ENCODE measurements around the gene GNG7. TPM values are rescaled to one million over a fixed set of nuclear protein-coding genes. Genes with fewer than 3 reads are reported as not detected.
"Not testable (repeated sequence)": the region's sequence is repeated elsewhere in the genome, so short reads cannot be mapped to it uniquely, and the experiment has no call there.

GNG7 gene
- total RNA-seq, 4 donors from 2014 or later: 2.1 to 4.3 (median 3.0) TPM

DNA sequence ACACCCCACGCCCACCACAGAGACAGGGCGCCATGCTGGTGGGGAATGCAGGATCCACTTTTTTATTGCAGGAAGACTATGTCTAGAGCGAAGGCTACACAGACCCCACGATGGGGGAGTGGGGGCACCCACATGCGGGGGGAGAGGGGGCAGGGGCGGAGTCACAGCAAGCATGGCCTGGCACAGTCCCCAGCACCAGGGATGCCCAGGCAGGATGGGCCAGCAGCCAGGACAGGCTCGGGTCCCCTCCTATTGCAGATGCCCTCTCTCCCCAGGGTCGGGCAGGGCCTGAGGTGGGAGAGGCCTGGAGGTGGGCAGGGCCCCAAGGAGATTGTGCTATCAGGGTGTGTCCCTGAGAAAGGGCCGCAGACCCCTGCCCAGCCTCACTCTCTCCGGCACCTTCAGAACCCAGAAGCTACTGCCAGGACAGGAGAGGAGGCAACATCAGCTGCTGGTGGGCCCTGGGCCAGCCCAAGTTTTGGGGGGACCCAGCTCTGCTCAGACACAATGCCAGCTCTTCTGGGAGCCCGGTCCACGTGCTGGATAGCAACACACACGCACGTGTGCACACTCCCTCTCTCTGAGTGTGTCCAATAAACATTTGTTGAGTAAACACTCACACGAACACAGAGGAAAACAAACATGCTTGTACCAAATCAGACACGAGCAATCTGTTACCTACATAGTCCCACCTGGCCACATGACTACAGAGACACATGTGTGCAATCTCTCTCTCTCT lies 12.2 kb upstream of the GNG7 start:
- Histone ChIP-seq H3K4me3 (no peak overlapping the region), H3K27ac (no peak overlapping the region), H3K9me3 (peaks cover 7% of the 10 kb centered on the region), H3K4me1 (no peaks in the 10 kb centered on the region), H3K27me3 (peaks cover 11% of the 10 kb centered on the region), H3K36me3 (no peaks in the 10 kb centered on the region)
- TF ChIP-seq POLR2A (IDR thresholded peaks at IDR 0.05) (no peak), POLR2AphosphoS5 (IDR thresholded peaks at IDR 0.05) (no peak), EP300 (IDR thresholded peaks at IDR 0.05) (no peak), CTCF (IDR thresholded peaks at IDR 0.05) (no peak)
- no peak for DNase-seq (ENCODE audit: low spot score in 2 of 2)
- 88% methylated on average over 14 of the region's 16 CpGs for WGBS

DNA sequence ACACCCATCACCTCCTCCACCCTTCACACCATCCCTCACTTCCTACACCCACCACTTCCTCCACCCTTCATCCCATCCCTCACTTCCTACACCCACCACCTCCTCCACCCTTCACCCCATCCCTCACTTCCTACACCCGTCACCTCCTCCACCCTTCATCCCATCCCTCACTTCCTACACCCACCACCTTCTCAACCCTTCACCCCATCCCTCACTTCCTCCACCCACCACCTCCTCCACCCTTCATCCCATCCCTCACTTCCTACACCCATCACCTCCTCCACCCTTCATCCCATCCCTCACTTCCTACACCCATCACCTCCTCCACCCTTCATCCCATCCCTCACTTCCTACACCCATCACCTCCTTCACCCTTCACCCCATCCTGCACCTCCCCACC lies 11.6 kb upstream of the GNG7 start:
- 78% methylated on average over 1 of the region's 1 CpG for WGBS
- not testable (repeated sequence) for H3K4me1 ChIP-seq; DNase-seq (ENCODE audit: low spot score in 2 of 2); H3K4me3 ChIP-seq; H3K36me3 ChIP-seq; H3K27ac ChIP-seq; H3K9me3 ChIP-seq
- peaks cover 11% of the 10 kb centered on the region for H3K27me3 ChIP-seq

DNA sequence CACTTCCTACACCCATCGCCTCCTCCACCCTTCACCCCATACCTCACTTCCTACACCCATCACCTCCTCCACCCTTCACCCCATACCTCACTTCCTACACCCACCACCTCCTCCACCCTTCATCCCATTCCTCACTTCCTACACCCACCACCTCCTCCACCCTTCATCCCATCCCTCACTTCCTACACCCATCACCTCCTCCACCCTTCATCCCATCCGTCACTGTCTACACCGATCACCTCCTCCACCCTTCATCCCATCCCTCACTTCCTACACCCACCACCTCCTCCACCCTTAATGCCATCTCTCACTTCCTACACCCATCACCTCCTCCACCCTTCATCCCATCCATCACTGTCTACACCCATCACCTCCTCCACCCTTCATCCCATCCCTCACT lies 10.7 kb upstream of the GNG7 start:
- not testable (repeated sequence) for H3K27ac ChIP-seq; H3K4me3 ChIP-seq; DNase-seq (ENCODE audit: low spot score in 2 of 2); H3K4me1 ChIP-seq; H3K36me3 ChIP-seq; H3K9me3 ChIP-seq
- H3K27me3 ChIP-seq: peaks cover 11% of the 10 kb centered on the region
- 90% methylated on average over 3 of the region's 3 CpGs for WGBS

DNA sequence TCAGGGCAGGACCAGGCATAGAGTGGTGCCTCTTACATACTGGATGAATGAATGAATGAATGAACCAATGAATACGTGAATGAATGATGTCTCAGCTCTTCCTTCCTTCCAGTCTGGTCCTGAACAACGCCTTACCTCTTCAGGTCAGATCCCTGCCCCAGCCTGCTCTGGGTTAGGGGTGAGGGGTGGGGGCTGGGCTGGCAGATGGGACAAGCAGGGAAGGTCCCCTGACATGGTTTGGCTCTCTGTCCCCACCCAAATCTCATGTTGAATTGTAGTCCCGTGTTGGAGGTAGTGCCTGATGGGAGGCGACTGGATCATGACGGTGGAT lies 9.3 kb upstream of the GNG7 start:
- no peak for TF ChIP-seq POLR2A (IDR thresholded peaks at IDR 0.05)
- TF ChIP-seq EP300 (IDR thresholded peaks at IDR 0.05): no peak
- TF ChIP-seq CTCF (IDR thresholded peaks at IDR 0.05): no peak
- no peak for TF ChIP-seq POLR2AphosphoS5 (IDR thresholded peaks at IDR 0.05)
- WGBS: 80% methylated on average over 5 of the region's 5 CpGs
- peaks cover 11% of the 10 kb centered on the region for H3K27me3 ChIP-seq
- no peaks in the 10 kb centered on the region for H3K4me1 ChIP-seq
- H3K4me3 ChIP-seq: no peak overlapping the region
- no peak for DNase-seq (ENCODE audit: low spot score in 2 of 2)
- no peaks in the 10 kb centered on the region for H3K36me3 ChIP-seq
- no peak overlapping the region for H3K27ac ChIP-seq
- peaks cover 7% of the 10 kb centered on the region for H3K9me3 ChIP-seq

- Histone ChIP-seq H3K27me3 (peaks cover 9% of the 10 kb centered on the region), H3K4me3 (no peak overlapping the region), H3K4me1 (no peaks in the 10 kb centered on the region), H3K36me3 (no peaks in the 10 kb centered on the region), H3K27ac (no peak overlapping the region), H3K9me3 (peaks cover 7% of the 10 kb centered on the region)
- DNase-seq (ENCODE audit: low spot score in 2 of 2): no peak
- WGBS: 70% methylated on average over 17 of the region's 17 CpGs
- TF ChIP-seq POLR2AphosphoS5 (IDR thresholded peaks at IDR 0.05) (no peak), CTCF (IDR thresholded peaks at IDR 0.05) (no peak), POLR2A (IDR thresholded peaks at IDR 0.05) (no peak), EP300 (IDR thresholded peaks at IDR 0.05) (no peak)
Observed at GRCh38 chr19:2711172-2711874, 8.8 kb upstream of the GNG7 start.

DNA sequence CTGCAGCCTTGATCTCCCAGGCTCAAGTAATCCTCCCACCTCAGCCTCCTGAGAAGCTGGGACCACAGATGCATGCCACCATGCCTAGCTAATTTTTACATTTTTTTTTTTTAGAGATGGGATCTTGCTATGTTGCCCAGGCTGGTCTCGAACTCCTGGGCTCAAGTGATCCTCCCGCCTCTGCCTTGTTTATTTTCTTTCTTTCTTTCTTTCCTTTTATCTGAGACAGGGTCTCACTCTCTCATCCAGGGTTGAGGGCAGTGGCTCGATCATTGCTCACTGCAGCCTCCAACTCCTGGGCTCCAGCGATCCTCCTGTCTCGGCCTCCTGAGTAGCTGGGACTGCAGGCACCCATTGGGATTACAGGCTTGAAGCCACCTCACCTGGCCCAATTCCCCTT lies 3.8 kb upstream of the GNG7 start:
- no peak for TF ChIP-seq POLR2A (IDR thresholded peaks at IDR 0.05)
- no peak for TF ChIP-seq CTCF (IDR thresholded peaks at IDR 0.05)
- TF ChIP-seq POLR2AphosphoS5 (IDR thresholded peaks at IDR 0.05): no peak
- TF ChIP-seq EP300 (IDR thresholded peaks at IDR 0.05): no peak

More for the DNA sequence above, 3.8 kb upstream of the GNG7 start:
- Histone ChIP-seq H3K4me3 (no peak overlapping the region), H3K27ac (no peak overlapping the region), H3K36me3 (no peaks in the 10 kb centered on the region), H3K4me1 (peaks cover 16% of the 10 kb centered on the region), H3K9me3 (no peaks in the 10 kb centered on the region), H3K27me3 (no peaks in the 10 kb centered on the region)
- 91% methylated on average over 5 of the region's 5 CpGs for WGBS
- no peak for DNase-seq (ENCODE audit: low spot score in 2 of 2)

Data from suprapubic skin (tissue), 4 donors.